ENCODE results near the gene SREBF1. TPM values are rescaled to one million over a fixed set of nuclear protein-coding genes. Genes with fewer than 3 reads are reported as not detected.

SREBF1 gene
- polyA plus RNA-seq, 3 donors, result 7.6 to 35.9 (median 10.5) TPM

DNA sequence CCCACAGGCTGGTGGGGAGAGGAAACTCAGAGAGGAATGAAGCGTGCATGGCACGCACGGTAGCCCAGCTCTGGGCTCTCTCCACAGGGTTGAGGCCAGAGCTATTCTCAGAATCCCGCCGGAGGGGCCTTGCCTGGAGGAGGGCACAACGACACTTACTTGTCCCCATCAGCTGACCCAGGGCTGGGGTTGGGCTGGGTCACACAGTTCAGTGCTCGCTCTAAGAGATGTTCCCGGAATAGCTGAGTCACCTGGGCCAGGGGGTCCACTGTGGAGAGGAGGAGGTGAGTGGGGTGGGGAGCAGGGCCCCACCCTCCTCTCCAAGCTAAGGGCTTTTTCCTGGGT lies 21.8 kb downstream of the SREBF1 start:
- intact Hi-C loops (cut with micrococcal nuclease), result loop anchor here in 1 of 2 donors (10.0 kb wide), 1 partner anchor 210 kb away; no protein-coding TSS in a partner anchor
- Histone ChIP-seq H3K27ac (ENCODE audit: low read depth in 1 of 2, low read length in 2 of 2) (no peak overlapping the region), H3K79me2 (ENCODE audit: insufficient read depth, low read length) (no peaks in the 10 kb centered on the region), H3K9ac (ENCODE audit: insufficient read depth, low read length, poor library complexity, severe bottlenecking) (no peak overlapping the region), H3K4me2 (replicated peaks; ENCODE audit: extremely low read depth, low read length, poor library complexity, severe bottlenecking) (no peak overlapping the region), H3K4me3 (replicated peaks in 1 of 3; ENCODE audit: low read depth in 2 of 3, low read length in 3 of 3) (no peak overlapping the region), H4K20me1 (ENCODE audit: insufficient read depth, low read length) (peaks cover 35% of the 10 kb centered on the region), H2AFZ (ENCODE audit: insufficient read depth, low read depth, low read length, poor library complexity, severe bottlenecking) (no peak overlapping the region), H3K4me1 (ENCODE audit: control insufficient read depth in 1 of 2, insufficient read depth in 2 of 2, low read length in 2 of 2) (peaks cover 16 to 17% of the 10 kb centered on the region in 2 donors), H3K27me3 (ENCODE audit: control insufficient read depth in 2 of 2, insufficient read depth in 2 of 2, low read length in 2 of 2) (no peaks in the 10 kb centered on the region), H3K9me3 (replicated peaks in 1 of 2; ENCODE audit: control insufficient read depth in 1 of 2, insufficient read depth in 1 of 2, low read length in 2 of 2) (no peaks in the 10 kb centered on the region), H3K36me3 (replicated peaks in 1 of 2; ENCODE audit: control insufficient read depth in 1 of 2, insufficient read depth in 2 of 2, low read length in 2 of 2) (peaks cover 71 to 82% of the 10 kb centered on the region in 2 donors)
- Mint-ChIP-seq H3K4me1 (peaks cover 23% of the 10 kb centered on the region), H3K27me3 (ENCODE audit: low read depth in 3 of 3) (peaks cover 0 to 3% (median 3%) of the 10 kb centered on the region in 3 donors), H3K27ac (no peak overlapping the region), H3K4me3 (no peak overlapping the region), H3K9me3 (peaks cover 0 to 2% (median 0%) of the 10 kb centered on the region in 7 donors), H3K36me3 (peaks cover 65 to 85% of the 10 kb centered on the region in 2 donors)
- WGBS (ENCODE audit: insufficient coverage), result 86% methylated on average over 7 of the region's 8 CpGs
- no peak for DNase-seq
- TF ChIP-seq CTCF (IDR thresholded peaks at IDR 0.05), result no peak

DNA sequence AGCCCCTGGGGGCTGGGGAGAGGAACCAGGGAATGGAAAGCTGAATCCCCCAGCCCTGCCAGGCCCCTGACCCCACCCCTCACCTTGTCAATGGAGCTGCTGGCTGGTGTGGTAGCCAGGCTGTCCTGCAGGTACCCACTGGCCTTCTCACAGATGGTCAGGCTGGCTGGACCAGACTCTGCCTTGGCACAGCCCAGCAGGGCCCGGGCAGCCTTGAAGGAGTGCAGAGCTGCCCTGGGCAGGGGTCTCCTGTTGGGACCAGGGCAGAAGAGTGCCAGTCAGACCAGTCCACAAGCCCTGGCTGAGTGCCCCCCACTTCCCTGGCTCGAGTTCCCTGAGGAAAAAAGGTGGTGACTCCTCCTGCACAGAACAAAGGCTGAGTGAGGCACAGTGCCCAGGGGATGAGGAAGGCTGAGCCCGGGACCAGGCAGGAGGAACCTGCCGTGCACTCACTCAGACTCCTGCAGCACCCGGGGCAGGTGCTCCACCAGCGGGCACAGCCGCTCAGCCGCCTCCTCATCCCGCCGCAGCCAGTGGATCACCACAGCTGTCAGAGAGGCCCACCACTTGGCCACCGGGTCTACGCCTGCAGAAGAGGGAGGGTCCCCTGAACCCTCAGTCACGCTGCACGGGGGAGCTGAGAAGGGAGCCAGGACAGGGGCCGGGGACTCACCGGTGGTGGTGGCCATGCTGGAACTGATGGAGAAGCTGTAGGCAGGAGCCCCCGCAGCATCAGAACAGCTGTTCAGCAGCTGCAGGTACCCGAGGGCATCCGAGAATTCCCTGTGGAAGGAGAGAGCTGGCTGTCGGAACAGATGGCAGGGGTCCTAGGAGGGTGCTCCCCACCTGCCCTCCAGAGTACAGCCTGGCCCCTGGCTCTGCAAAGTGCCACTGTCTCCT lies 22.4 kb downstream of the SREBF1 start:
- Histone ChIP-seq H3K9ac (ENCODE audit: insufficient read depth, low read length, poor library complexity, severe bottlenecking) (no peak overlapping the region), H3K79me2 (ENCODE audit: insufficient read depth, low read length) (no peaks in the 10 kb centered on the region), H3K27ac (ENCODE audit: low read depth in 1 of 2, low read length in 2 of 2) (no peak overlapping the region), H3K27me3 (ENCODE audit: control insufficient read depth in 2 of 2, insufficient read depth in 2 of 2, low read length in 2 of 2) (no peaks in the 10 kb centered on the region), H3K4me3 (replicated peaks in 1 of 3; ENCODE audit: low read depth in 2 of 3, low read length in 3 of 3) (no peak overlapping the region), H3K4me1 (ENCODE audit: control insufficient read depth in 1 of 2, insufficient read depth in 2 of 2, low read length in 2 of 2) (peaks cover 9 to 10% of the 10 kb centered on the region in 2 donors), H3K36me3 (replicated peaks in 1 of 2; ENCODE audit: control insufficient read depth in 1 of 2, insufficient read depth in 2 of 2, low read length in 2 of 2) (peaks cover 71 to 82% of the 10 kb centered on the region in 2 donors), H3K4me2 (replicated peaks; ENCODE audit: extremely low read depth, low read length, poor library complexity, severe bottlenecking) (no peak overlapping the region), H3K9me3 (replicated peaks in 1 of 2; ENCODE audit: control insufficient read depth in 1 of 2, insufficient read depth in 1 of 2, low read length in 2 of 2) (no peaks in the 10 kb centered on the region), H2AFZ (ENCODE audit: insufficient read depth, low read depth, low read length, poor library complexity, severe bottlenecking) (no peak overlapping the region), H4K20me1 (ENCODE audit: insufficient read depth, low read length) (peaks cover 28% of the 10 kb centered on the region)
- WGBS (ENCODE audit: insufficient coverage), result 94% methylated on average over 20 of the region's 20 CpGs
- Mint-ChIP-seq H3K27me3 (ENCODE audit: low read depth in 3 of 3) (peaks cover 0 to 3% (median 3%) of the 10 kb centered on the region in 3 donors), H3K9me3 (peaks cover 0 to 2% (median 0%) of the 10 kb centered on the region in 7 donors), H3K4me1 (peaks cover 17% of the 10 kb centered on the region), H3K27ac (no peak overlapping the region), H3K4me3 (no peak overlapping the region), H3K36me3 (peaks cover 60 to 81% of the 10 kb centered on the region in 2 donors)
- TF ChIP-seq CTCF (IDR thresholded peaks at IDR 0.05), result no peak
- DNase-seq, result no peak
- intact Hi-C loops (cut with micrococcal nuclease), result loop anchor here (5.0 to 10.0 kb wide), 2 partner anchors 210 to 223 kb away; partner anchors contain the start of genes ATPAF2 (in 1 of the 2) and GID4 (in 1 of the 2)

Measured in CD14-positive monocyte (primary cell).